ENCODE data around the gene KIRREL3.
"Not testable (repeated sequence)": the region's sequence is repeated elsewhere in the genome, so short reads cannot be mapped to it uniquely, and the experiment has no call there.

KIRREL3 gene

GRCh38 chr11:126403658-126404057 is 596.9 kb downstream of the KIRREL3 start:
- no peak overlapping the region for H3K4me3 ChIP-seq (ENCODE audit: control insufficient read depth, low read depth, low read length)
- no peak for DNase-seq (ENCODE audit: low read depth)
- no peak for TF ChIP-seq CTCF (conservative IDR thresholded peaks at IDR 0.05; ENCODE audit: control insufficient read depth, insufficient read depth, low read depth, low read length)

GRCh38 chr11:126403022-126403581 is 597.5 kb downstream of the KIRREL3 start:
- H3K4me3 ChIP-seq (ENCODE audit: control insufficient read depth, low read depth, low read length): no peak overlapping the region
- no peak for TF ChIP-seq CTCF (conservative IDR thresholded peaks at IDR 0.05; ENCODE audit: control insufficient read depth, insufficient read depth, low read depth, low read length)
- no peak for DNase-seq (ENCODE audit: low read depth)

DNA sequence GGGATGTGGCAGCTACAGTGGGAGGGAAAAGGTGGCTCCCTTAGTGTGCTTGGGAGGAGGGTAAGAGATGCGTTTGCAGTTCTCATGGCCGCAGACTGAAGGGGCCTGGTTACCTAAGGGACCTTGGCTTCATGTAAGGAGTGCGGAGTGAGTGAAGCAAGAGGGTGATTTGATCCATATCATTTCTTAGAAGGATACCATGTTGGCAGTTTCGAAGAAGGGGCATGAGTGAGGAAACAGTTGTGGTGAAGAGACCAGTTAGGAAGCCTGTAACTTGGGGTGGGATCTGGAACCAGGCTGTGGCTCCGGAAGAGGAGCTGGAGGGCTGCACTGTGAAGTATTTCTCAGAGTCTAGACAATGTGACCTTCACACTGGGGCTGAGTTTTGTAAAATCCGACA is 600.1 kb downstream of the KIRREL3 start:
- no peak for TF ChIP-seq CTCF (conservative IDR thresholded peaks at IDR 0.05; ENCODE audit: control insufficient read depth, insufficient read depth, low read depth, low read length)
- no peak for DNase-seq (ENCODE audit: low read depth)

GRCh38 chr11:126400019-126400418 is 600.6 kb downstream of the KIRREL3 start:
- no peak for DNase-seq (ENCODE audit: low read depth)
- no peak overlapping the region for H3K4me3 ChIP-seq (ENCODE audit: control insufficient read depth, low read depth, low read length)
- TF ChIP-seq CTCF (conservative IDR thresholded peaks at IDR 0.05; ENCODE audit: control insufficient read depth, insufficient read depth, low read depth, low read length): no peak

More for the DNA sequence above, 600.1 kb downstream of the KIRREL3 start:
- H3K4me3 ChIP-seq (ENCODE audit: control insufficient read depth, low read depth, low read length): no peak overlapping the region

- DNase-seq (ENCODE audit: low read depth): no peak
- no peak overlapping the region for H3K4me3 ChIP-seq (ENCODE audit: control insufficient read depth, low read depth, low read length)
- TF ChIP-seq CTCF (conservative IDR thresholded peaks at IDR 0.05; ENCODE audit: control insufficient read depth, insufficient read depth, low read depth, low read length): no peak
Measured at GRCh38 chr11:126398721-126399120, 601.8 kb downstream of the KIRREL3 start.

DNA sequence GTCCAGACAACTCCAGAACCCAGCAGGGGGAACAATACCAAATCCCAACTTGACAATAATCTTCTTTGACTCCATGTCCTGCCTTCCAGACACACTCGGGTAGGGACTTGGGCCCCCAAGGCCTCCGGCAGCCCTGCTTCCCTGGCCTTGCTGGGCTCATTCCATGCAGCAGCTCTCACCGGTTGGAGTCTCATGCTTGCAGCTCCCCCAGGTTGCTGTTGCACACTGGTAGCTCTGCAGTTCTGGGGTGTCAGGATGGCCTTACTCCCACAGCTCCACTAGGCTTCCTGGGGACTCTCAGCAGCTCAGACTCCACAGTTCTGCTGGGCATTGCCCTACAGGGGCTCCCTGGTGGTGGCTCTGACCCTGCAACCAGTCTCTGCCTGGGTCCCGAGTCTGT is 602.3 kb downstream of the KIRREL3 start:
- no peak for TF ChIP-seq CTCF (conservative IDR thresholded peaks at IDR 0.05; ENCODE audit: control insufficient read depth, insufficient read depth, low read depth, low read length)
- DNase-seq (ENCODE audit: low read depth): no peak
- H3K4me3 ChIP-seq (ENCODE audit: control insufficient read depth, low read depth, low read length): no peak overlapping the region

- no peak for DNase-seq (ENCODE audit: low read depth)
- H3K4me3 ChIP-seq (ENCODE audit: control insufficient read depth, low read depth, low read length): no peak overlapping the region
- no peak for TF ChIP-seq CTCF (conservative IDR thresholded peaks at IDR 0.05; ENCODE audit: control insufficient read depth, insufficient read depth, low read depth, low read length)
Measured at GRCh38 chr11:126396965-126397364, 603.6 kb downstream of the KIRREL3 start.

DNA sequence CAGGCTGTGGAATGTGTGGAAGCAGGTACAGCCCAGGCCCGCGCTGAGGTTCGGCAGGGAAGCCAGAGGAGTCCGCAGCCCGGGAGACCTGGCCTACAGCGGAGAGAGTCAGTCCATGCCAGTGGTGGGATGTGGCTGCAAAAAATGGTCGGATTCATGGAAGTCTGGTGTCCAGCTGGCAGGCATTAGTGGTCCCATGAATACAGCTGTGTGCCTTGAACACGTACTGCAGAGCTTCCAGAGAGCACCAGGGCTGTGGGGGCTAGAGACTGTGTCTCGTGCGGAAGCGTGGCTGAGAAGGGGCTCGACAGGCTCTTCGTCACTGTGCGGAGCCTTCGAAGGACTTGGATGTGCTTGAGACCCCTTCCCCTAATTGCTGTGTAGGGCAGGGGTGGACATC is 604.3 kb downstream of the KIRREL3 start:
- DNase-seq (ENCODE audit: low read depth); H3K4me3 ChIP-seq (ENCODE audit: control insufficient read depth, low read depth, low read length): not testable (repeated sequence)

DNA sequence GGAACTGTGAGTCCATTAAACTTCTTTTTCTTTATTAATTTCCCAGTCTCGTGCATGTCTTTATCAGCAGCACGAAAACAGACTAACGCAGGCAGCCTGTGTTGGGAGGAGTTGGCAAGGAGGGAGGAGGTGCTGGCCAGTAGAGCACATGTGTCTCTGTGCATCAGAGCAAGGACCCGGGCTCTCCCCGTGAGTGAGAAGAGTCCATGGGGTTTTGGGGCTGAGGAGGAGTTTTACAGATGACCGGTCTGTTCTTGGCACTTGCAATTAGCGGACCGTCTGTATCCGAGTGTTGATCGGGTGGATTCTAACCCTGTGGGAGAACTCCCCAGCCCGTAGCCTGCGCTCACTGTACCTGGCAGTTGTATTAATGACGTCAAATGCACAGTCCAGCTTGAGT is 604.8 kb downstream of the KIRREL3 start:
- H3K4me3 ChIP-seq (ENCODE audit: control insufficient read depth, low read depth, low read length); DNase-seq (ENCODE audit: low read depth): not testable (repeated sequence)

- not testable (repeated sequence) for H3K4me3 ChIP-seq (ENCODE audit: control insufficient read depth, low read depth, low read length); DNase-seq (ENCODE audit: low read depth)
Measured at GRCh38 chr11:126394634-126395072, 605.9 kb downstream of the KIRREL3 start.
